ENCODE data around the gene ZMYND8.
"Not testable (repeated sequence)": the region's sequence is repeated elsewhere in the genome, so short reads cannot be mapped to it uniquely, and the experiment has no call there.

ZMYND8 gene

DNA sequence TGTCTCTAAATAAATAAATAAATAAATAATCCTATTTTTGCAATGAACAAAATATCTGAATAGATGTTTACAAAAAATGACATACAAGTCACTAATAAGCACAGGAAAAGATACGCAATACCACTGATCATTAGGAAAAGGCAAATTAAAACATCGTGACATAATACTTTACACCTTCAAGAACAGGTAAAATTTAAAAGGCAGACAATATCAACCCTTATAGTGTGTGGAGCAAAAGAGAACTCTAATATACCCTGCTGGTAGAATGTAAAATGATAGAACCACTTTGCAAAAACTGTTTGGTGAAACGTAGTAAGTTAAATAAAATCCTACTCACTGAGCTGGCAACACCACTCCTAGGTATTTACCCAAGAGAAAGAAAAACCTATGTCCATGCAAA, 67.4 kb downstream of the ZMYND8 start:
- TF ChIP-seq ZFX (IDR thresholded peaks at IDR 0.05) = no peak
- TF ChIP-seq, protein P1, sequence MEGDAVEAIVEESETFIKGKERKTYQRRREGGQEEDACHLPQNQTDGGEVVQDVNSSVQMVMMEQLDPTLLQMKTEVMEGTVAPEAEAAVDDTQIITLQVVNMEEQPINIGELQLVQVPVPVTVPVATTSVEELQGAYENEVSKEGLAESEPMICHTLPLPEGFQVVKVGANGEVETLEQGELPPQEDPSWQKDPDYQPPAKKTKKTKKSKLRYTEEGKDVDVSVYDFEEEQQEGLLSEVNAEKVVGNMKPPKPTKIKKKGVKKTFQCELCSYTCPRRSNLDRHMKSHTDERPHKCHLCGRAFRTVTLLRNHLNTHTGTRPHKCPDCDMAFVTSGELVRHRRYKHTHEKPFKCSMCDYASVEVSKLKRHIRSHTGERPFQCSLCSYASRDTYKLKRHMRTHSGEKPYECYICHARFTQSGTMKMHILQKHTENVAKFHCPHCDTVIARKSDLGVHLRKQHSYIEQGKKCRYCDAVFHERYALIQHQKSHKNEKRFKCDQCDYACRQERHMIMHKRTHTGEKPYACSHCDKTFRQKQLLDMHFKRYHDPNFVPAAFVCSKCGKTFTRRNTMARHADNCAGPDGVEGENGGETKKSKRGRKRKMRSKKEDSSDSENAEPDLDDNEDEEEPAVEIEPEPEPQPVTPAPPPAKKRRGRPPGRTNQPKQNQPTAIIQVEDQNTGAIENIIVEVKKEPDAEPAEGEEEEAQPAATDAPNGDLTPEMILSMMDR (conservative IDR thresholded peaks at IDR 0.05) = no peak

DNA sequence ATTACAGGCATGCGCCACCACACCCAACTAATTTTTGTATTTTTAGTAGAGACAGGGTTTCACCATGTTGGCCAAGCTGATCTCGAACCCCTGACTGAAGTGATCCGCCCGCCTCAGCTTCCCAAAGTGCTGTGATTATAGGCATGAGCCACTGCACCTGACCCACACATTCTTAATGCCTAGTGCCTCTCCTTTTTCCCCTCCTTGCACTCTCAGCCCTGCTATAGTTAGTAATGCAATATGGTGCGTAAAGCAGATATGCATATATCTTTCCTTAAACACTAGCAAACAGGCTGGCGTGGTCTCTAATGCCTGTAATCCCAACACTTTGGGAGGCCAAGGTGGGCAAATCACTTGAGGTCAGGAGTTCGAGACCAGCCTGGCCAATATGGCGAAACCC, 68.0 kb downstream of the ZMYND8 start:
- not testable (repeated sequence) for H3K27ac ChIP-seq

More for the DNA sequence above, 67.4 kb downstream of the ZMYND8 start:
- no peak overlapping the region for H3K27ac ChIP-seq

DNA sequence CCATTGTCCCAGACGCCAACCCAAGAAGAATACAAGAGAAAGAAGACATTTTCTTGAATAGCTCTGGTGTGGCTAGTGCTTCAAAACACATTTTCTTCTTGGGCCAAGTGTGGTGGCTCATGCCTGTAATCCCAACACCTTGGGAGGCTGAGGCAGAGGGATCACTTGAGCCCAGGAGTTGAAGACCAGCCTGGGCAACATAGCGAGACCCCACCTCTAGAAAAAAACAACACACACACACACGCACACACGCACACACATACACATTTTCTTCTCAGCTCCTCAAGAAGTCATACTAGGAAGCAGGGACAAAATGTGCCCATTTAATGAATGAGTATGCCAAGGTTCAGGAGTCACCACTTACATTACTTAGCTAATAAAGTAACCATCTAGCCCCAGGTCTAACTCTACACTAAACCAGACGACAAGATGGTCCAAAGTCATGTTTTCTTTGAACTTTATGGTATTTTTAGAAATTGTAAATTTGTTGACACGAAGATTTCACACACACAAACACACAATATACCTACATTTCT, 68.8 kb downstream of the ZMYND8 start:
- no peak overlapping the region for H3K27ac ChIP-seq
- no peak for TF ChIP-seq ZFX (IDR thresholded peaks at IDR 0.05)
- TF ChIP-seq, protein P1 (conservative IDR thresholded peaks at IDR 0.05) = no peak

DNA sequence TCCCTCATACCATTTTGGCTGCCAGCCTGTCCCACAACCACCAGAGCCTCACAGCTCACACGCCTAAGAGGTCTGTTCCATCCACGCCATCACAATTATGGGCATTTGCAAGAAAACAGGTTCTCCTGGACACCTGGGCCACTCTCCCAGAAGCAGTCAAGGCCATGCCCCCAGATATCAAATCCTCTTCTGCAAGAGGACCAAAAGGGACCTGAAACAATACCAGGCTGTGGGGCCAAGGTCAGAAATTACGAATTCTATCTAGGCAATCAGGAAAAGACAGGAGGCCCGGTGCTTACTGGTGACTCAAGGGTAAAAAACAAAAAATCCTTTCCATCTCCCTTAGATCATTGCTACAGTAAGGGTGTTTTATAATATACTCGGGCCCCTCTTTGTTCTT, 69.8 kb downstream of the ZMYND8 start:
- no peak overlapping the region for H3K27ac ChIP-seq
- no peak for TF ChIP-seq ZFX (IDR thresholded peaks at IDR 0.05)
- TF ChIP-seq, protein P1 (conservative IDR thresholded peaks at IDR 0.05) = no peak

DNA sequence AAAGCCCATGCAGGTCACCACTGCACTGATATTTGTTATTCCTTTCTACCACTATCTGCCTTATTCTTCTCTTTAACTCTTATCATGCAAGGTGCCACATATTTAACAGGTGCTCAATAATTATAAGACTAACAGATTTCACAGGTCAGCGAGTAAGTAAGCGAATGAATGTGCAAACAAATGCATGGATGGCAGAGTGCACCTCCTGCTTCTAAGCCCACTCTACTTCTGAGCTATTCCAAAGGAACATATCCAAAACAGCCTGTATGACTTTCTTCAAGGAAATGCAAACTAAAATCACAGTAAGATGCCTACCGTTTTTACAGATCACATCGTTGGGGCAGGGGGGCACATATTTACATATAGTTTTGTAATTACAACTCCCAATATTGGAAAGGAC, 71.3 kb downstream of the ZMYND8 start:
- TF ChIP-seq ZFX (IDR thresholded peaks at IDR 0.05) = no peak
- TF ChIP-seq, protein P1 (conservative IDR thresholded peaks at IDR 0.05) = no peak
- no peak overlapping the region for H3K27ac ChIP-seq

DNA sequence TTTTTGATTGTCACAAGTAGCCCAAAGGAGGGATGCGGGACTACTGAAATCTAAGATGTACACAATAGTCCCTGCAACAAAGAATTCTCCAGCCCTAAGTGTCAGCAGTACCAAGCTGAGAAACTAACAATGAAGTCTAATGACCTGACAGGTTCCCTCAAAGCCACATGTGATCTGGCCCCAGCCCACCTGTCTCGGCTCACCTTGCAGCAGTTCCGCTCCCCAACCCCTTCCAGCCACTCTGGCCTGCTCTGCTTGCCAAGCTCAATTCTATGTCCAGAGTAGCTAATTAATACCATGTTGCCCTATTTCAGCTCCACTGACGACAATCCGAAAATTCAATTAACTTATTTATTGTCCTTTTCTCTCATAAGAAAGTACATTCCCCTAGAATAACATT, 72.1 kb downstream of the ZMYND8 start:
- no peak overlapping the region for H3K27ac ChIP-seq
- no peak for TF ChIP-seq ZFX (IDR thresholded peaks at IDR 0.05)
- TF ChIP-seq, protein P1 (conservative IDR thresholded peaks at IDR 0.05) = no peak

DNA sequence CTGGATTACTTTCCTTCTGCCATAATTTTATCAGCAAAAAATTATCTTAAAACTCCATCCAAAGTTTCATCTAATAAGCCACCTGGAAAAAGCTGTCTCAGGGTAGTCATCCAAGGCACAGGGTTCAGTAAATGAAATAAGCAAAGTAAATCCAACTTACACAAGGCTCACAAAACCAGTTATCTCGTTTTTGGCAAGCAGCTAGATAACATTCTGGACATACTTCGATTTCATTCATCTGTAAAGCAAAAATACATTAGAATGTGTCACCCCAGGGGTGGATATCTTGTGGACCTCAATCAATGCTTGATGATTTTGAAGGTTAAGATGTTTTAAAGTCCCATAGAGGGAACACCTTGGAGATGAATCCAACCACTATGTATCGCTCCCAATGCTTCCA, 73.1 kb downstream of the ZMYND8 start:
- H3K27ac ChIP-seq = no peak overlapping the region
- TF ChIP-seq ZFX (IDR thresholded peaks at IDR 0.05) = no peak
- TF ChIP-seq, protein P1 (conservative IDR thresholded peaks at IDR 0.05) = no peak

DNA sequence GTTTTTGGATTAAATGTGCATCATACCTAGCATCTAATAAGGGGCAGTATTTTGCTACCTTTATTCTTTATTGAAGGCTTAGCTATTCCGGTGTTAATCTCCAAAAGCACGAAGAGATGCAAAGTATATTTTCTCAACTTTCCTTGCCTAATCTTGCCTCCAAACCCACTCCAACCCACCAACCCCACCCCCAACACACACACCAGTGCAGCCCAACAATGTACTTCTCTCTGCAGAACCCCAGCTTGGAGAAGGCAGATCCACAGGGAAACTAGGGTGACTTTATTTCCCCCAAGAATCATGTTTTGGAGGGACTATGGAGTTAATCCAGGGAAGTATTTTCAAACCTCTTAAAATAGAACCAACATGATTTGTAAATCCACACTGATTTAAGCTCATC, 73.6 kb downstream of the ZMYND8 start:
- no peak for TF ChIP-seq ZFX (IDR thresholded peaks at IDR 0.05)
- TF ChIP-seq, protein P1 (conservative IDR thresholded peaks at IDR 0.05) = no peak
- H3K27ac ChIP-seq = no peak overlapping the region
